Stimulated activated CD8-positive, alpha-beta memory T cell treated with anti-CD3 and anti-CD28 coated beads, Interleukin-12 subunit alpha, Interleukin-12 subunit beta, amount 100 ng/mL, for 1 hour (primary cell): Measurements from ENCODE around the gene PIGM.
A peak's percentile ranks its signal among the peaks of the same experiment; 100 is the strongest.

Experiments
- DNase-seq: peaks from one replicate; pipeline ENCODE4 v3.0.0-alpha.2; 2020; ENCODE audit warnings: low read depth

PIGM gene

GRCh38 chr1:160031365-160032164 is at the start of gene PIGM:
Gene PIGM (minus strand): TSS chr1:160031990. CDS start chr1:160031739, 251 bp downstream.
- peak; percentile 89 for DNase-seq

GRCh38 chr1:160081261-160081936 is 49.6 kb upstream of the PIGM start, which contains the start of gene KCNJ9:
Gene KCNJ9 (plus strand): TSS chr1:160081538. CDS start chr1:160084031, 2,493 bp downstream.
- DNase-seq, result no peak

- no peak for DNase-seq
Measured at GRCh38 chr1:160080381-160081100, 48.8 kb upstream of the PIGM start.

- DNase-seq, result no peak
Measured at GRCh38 chr1:160079448-160079847, 47.7 kb upstream of the PIGM start.

GRCh38 chr1:160078512-160079195 is 46.9 kb upstream of the PIGM start:
- peak; percentile 36 for DNase-seq

GRCh38 chr1:160077486-160077885 is 45.7 kb upstream of the PIGM start:
- no peak for DNase-seq

- no peak for DNase-seq
Measured at GRCh38 chr1:160076295-160076694, 44.5 kb upstream of the PIGM start.

- DNase-seq, result no peak
Measured at GRCh38 chr1:160075836-160076235, 44.0 kb upstream of the PIGM start.

GRCh38 chr1:160074865-160075264 is 43.1 kb upstream of the PIGM start:
- no peak for DNase-seq

GRCh38 chr1:160071289-160071688 is 39.5 kb upstream of the PIGM start:
- DNase-seq, result no peak

- peak; percentile 62 for DNase-seq
Measured at GRCh38 chr1:160070243-160071163, 38.7 kb upstream of the PIGM start.

GRCh38 chr1:160069460-160070231 is 37.9 kb upstream of the PIGM start, which contains the start of gene KCNJ10:
Gene KCNJ10 (minus strand): TSS chr1:160070160. CDS start chr1:160042532, 27,628 bp downstream.
- no peak for DNase-seq

GRCh38 chr1:160068225-160068624 is 36.4 kb upstream of the PIGM start:
- no peak for DNase-seq

- DNase-seq, result no peak
Measured at GRCh38 chr1:160066829-160067745, 35.3 kb upstream of the PIGM start.

GRCh38 chr1:160064746-160065145 is 33.0 kb upstream of the PIGM start:
- no peak for DNase-seq

- DNase-seq, result no peak
Measured at GRCh38 chr1:160064164-160064563, 32.4 kb upstream of the PIGM start.

GRCh38 chr1:160063176-160063575 is 31.4 kb upstream of the PIGM start:
- DNase-seq, result no peak

- DNase-seq, result no peak
Measured at GRCh38 chr1:160062230-160062532, 30.4 kb upstream of the PIGM start.
